Mesenchymal stem cell (in vitro differentiated cells and primary cell): ENCODE data around the gene MCRIP2.
A peak's percentile ranks its signal among the peaks of the same experiment; 100 is the strongest.

Experiments used
- DNase-seq: peaks from one replicate; pipeline ENCODE4 v3.0.0-alpha.2; 2013
- H2AFZ ChIP-seq: one replicate; pipeline ENCODE4 v1.6.1; 2013; ENCODE audit warnings: low read depth, mild to moderate bottlenecking, control low read depth, inconsistent platforms, low read length, moderate library complexity
- H2AK5ac ChIP-seq: 2 replicates; pipeline ENCODE4 v1.6.1; 2013; ENCODE audit warnings: low read length, moderate library complexity, mild to moderate bottlenecking, inconsistent platforms; ENCODE audit not compliant: severe bottlenecking
- H2BK120ac ChIP-seq: one replicate; pipeline ENCODE4 v1.6.1; 2013; ENCODE audit warnings: low read depth, mild to moderate bottlenecking, inconsistent platforms, low read length, moderate library complexity
- H2BK12ac ChIP-seq, 2 experiments: one replicate each; pipeline ENCODE4 v1.6.1; 2013; ENCODE audit warnings: inconsistent platforms in 2 of 2, low read length in 2 of 2, mild to moderate bottlenecking in 2 of 2, moderate library complexity in 2 of 2, control low read depth in 1 of 2
- H2BK15ac ChIP-seq: one replicate; pipeline ENCODE4 v1.6.1; 2013; ENCODE audit warnings: mild to moderate bottlenecking, low read depth, inconsistent platforms; ENCODE audit not compliant: poor library complexity, severe bottlenecking
- H2BK5ac ChIP-seq: 2 replicates; pipeline ENCODE4 v1.6.1; 2013; ENCODE audit warnings: low read depth, mild to moderate bottlenecking, low read length, control low read depth, inconsistent platforms; ENCODE audit not compliant: poor library complexity, severe bottlenecking
- H3K14ac ChIP-seq, 2 experiments: one replicate each; pipeline ENCODE4 v1.6.1; 2013; ENCODE audit warnings: inconsistent platforms in 2 of 2, low read length in 2 of 2, control low read depth in 1 of 2, mild to moderate bottlenecking in 1 of 2, moderate library complexity in 1 of 2
- H3K18ac ChIP-seq, 2 experiments: one replicate each; pipeline ENCODE4 v1.6.1; 2013; ENCODE audit warnings: inconsistent platforms in 2 of 2, low read length in 2 of 2, control low read depth in 1 of 2, low read depth in 1 of 2, mild to moderate bottlenecking in 1 of 2
- H3K23ac ChIP-seq, 2 experiments: one replicate each; pipeline ENCODE4 v1.6.1; 2013; ENCODE audit warnings: inconsistent platforms in 2 of 2, low read length in 2 of 2, mild to moderate bottlenecking in 2 of 2, moderate library complexity in 2 of 2, control low read depth in 1 of 2
- H3K27ac ChIP-seq: 2 replicates; pipeline ENCODE4 v1.5.1; 2013; ENCODE audit warnings: mild to moderate bottlenecking, moderate library complexity, low read length, control low read depth, inconsistent platforms; ENCODE audit not compliant: poor library complexity, severe bottlenecking
- H3K27me3 ChIP-seq, 2 experiments: 2 replicates each; pipeline versions ENCODE4 v1.6.1 to v1.7.0; 2013; ENCODE audit warnings: low read length in 2 of 2, mild to moderate bottlenecking in 2 of 2, moderate library complexity in 2 of 2, control low read depth in 1 of 2, inconsistent platforms in 1 of 2; ENCODE audit not compliant: control insufficient read depth in 1 of 2, insufficient read depth in 1 of 2
- H3K36me3 ChIP-seq, 2 experiments: 2 replicates each; pipeline versions ENCODE4 v1.6.1 to v1.7.0; 2013; ENCODE audit warnings: low read length in 2 of 2, control low read depth in 1 of 2, inconsistent platforms in 1 of 2, low read depth in 1 of 2, mild to moderate bottlenecking in 1 of 2; ENCODE audit not compliant: insufficient read depth in 2 of 2, control insufficient read depth in 1 of 2
- H3K4ac ChIP-seq, 2 experiments: one replicate each; pipeline ENCODE4 v1.6.1; 2013; ENCODE audit warnings: inconsistent platforms in 2 of 2, low read length in 2 of 2, mild to moderate bottlenecking in 2 of 2, moderate library complexity in 2 of 2, control low read depth in 1 of 2, low read depth in 1 of 2
- H3K4me1 ChIP-seq: 2 replicates; pipeline ENCODE4 v1.6.1; 2013; ENCODE audit warnings: low read depth, low read length, control low read depth; ENCODE audit not compliant: control insufficient read depth, insufficient read depth
- H3K4me2 ChIP-seq: 2 replicates; pipeline ENCODE4 v1.6.1; 2013; ENCODE audit warnings: low read length, mild to moderate bottlenecking, inconsistent platforms; ENCODE audit not compliant: poor library complexity, severe bottlenecking
- H3K4me3 ChIP-seq, 2 experiments: 2 replicates each; pipeline versions ENCODE4 v1.5.1 to v1.7.0; 2013; ENCODE audit warnings: low read length in 2 of 2, mild to moderate bottlenecking in 2 of 2, control low read depth in 1 of 2, low read depth in 1 of 2; ENCODE audit not compliant: insufficient read depth in 1 of 2
- H3K79me1 ChIP-seq: replicated peaks from 2 replicates; pipeline ENCODE4 v1.6.1; 2013; ENCODE audit warnings: mild to moderate bottlenecking, control low read depth, low read length, inconsistent platforms; ENCODE audit not compliant: poor library complexity, severe bottlenecking
- H3K9ac ChIP-seq: 2 replicates; pipeline ENCODE4 v1.7.0; 2013; ENCODE audit warnings: mild to moderate bottlenecking, low read length, moderate library complexity
- H3K9me3 ChIP-seq: 2 replicates; pipeline ENCODE4 v1.7.0; 2013; ENCODE audit warnings: mild to moderate bottlenecking, low read length; ENCODE audit not compliant: control insufficient read depth
- H4K8ac ChIP-seq: one replicate; pipeline ENCODE4 v1.6.1; 2013; ENCODE audit warnings: inconsistent platforms, mild to moderate bottlenecking, low read length, moderate library complexity
- H4K91ac ChIP-seq: one replicate; pipeline ENCODE4 v1.6.1; 2013; ENCODE audit warnings: mild to moderate bottlenecking, low read length, inconsistent platforms
- WGBS: methylation state at CpG from one replicate; pipeline ENCODE4 v1.1.7; 2013; ENCODE audit warnings: mixed read lengths; 5-methylcytosine and 5-hydroxymethylcytosine counted together

The MCRIP2 gene

DNA sequence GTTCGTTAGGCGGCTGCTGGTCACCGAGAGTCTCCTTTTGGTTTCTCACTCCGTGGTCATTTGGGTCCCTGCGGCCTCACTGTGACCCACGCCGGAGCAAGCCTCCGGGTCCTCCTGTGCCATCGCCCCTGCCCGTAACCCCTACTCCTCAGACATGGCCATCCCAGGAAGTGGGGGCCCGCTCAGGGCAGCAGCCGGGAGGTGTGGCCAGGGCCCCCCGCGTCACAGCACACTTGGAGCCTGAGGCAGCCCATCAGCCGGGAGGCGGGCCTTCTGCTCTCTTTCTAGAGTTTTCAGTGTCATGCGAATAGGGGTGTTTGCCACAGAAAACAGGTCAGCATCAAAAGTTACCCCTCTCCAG, 18.7 kb upstream of the MCRIP2 start:
- no peak overlapping the region for H3K4me3 ChIP-seq
- peak overlapping the region in 1 of 2 experiments; percentile 44 for H2BK12ac ChIP-seq
- no peak overlapping the region for H3K27ac ChIP-seq
- H3K27me3 ChIP-seq = no peaks in the 10 kb centered on the region
- H3K4me2 ChIP-seq = no peak overlapping the region
- H4K8ac ChIP-seq = peak overlapping the region; percentile 70
- H3K4ac ChIP-seq = no peak overlapping the region
- H3K9ac ChIP-seq = peak overlapping the region; percentile 71
- peak overlapping the region in 1 of 2 experiments; percentile 49 for H3K18ac ChIP-seq
- H4K91ac ChIP-seq = no peak overlapping the region
- peak overlapping the region; percentile 55 for H2BK15ac ChIP-seq
- no peak overlapping the region for H2AK5ac ChIP-seq
- H2AFZ ChIP-seq = no peak overlapping the region
- no peak overlapping the region for H3K14ac ChIP-seq
- H3K23ac ChIP-seq = no peak overlapping the region
- H2BK5ac ChIP-seq = no peak overlapping the region
- peaks cover 34% of the 10 kb centered on the region for H3K79me1 ChIP-seq
- DNase-seq = no peak
- no peaks in the 10 kb centered on the region for H3K9me3 ChIP-seq
- peaks cover 0 to 41% of the 10 kb centered on the region in 2 experiments for H3K36me3 ChIP-seq
- H3K4me1 ChIP-seq = peaks cover 35% of the 10 kb centered on the region
- WGBS = 87% methylated on average over 14 of the region's 17 CpGs
- no peak overlapping the region for H2BK120ac ChIP-seq

DNA sequence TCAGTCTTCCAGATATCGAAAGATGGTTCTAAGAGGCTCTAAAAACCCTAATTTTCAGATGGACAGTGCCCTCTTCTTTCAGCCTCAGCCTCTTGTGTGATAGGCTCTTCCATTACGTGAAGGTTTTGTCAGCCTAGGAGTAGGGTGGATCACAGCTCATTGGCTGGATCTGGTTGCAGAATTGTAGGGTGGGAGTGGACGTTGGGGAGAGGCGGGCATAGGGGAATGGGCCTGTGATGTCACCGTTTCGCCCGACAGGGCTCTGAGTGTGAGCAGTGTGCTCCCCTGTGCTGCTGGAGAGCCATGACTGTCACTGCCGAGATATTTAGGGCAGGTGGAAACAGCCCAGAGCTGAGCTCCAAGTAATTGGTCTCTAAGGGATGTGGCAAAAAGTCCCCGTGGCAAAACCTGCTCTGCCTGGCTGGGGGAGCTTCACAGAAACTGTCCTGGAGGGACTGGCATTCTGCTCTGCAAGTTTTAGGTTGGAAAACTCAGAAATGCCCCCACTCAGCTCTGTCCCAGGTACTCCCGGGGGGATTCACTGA, 17.0 kb upstream of the MCRIP2 start:
- H2BK5ac ChIP-seq = no peak overlapping the region
- no peak overlapping the region for H3K4me2 ChIP-seq
- no peak overlapping the region for H4K8ac ChIP-seq
- H2BK12ac ChIP-seq = no peak overlapping the region
- H3K9ac ChIP-seq = no peak overlapping the region
- no peaks in the 10 kb centered on the region for H3K27me3 ChIP-seq
- WGBS = 84% methylated on average over 10 of the region's 10 CpGs
- no peak overlapping the region for H4K91ac ChIP-seq
- H3K27ac ChIP-seq = no peak overlapping the region
- H2BK120ac ChIP-seq = no peak overlapping the region
- no peak for DNase-seq
- H2BK15ac ChIP-seq = no peak overlapping the region
- H3K79me1 ChIP-seq = peaks cover 29% of the 10 kb centered on the region
- no peak overlapping the region for H3K23ac ChIP-seq
- peaks cover 4 to 52% of the 10 kb centered on the region in 2 experiments for H3K36me3 ChIP-seq
- no peak overlapping the region for H2AFZ ChIP-seq
- H2AK5ac ChIP-seq = no peak overlapping the region
- H3K9me3 ChIP-seq = no peaks in the 10 kb centered on the region
- no peak overlapping the region for H3K4ac ChIP-seq
- no peak overlapping the region for H3K14ac ChIP-seq
- no peak overlapping the region for H3K18ac ChIP-seq
- H3K4me1 ChIP-seq = peaks cover 43% of the 10 kb centered on the region
- no peak overlapping the region for H3K4me3 ChIP-seq

DNA sequence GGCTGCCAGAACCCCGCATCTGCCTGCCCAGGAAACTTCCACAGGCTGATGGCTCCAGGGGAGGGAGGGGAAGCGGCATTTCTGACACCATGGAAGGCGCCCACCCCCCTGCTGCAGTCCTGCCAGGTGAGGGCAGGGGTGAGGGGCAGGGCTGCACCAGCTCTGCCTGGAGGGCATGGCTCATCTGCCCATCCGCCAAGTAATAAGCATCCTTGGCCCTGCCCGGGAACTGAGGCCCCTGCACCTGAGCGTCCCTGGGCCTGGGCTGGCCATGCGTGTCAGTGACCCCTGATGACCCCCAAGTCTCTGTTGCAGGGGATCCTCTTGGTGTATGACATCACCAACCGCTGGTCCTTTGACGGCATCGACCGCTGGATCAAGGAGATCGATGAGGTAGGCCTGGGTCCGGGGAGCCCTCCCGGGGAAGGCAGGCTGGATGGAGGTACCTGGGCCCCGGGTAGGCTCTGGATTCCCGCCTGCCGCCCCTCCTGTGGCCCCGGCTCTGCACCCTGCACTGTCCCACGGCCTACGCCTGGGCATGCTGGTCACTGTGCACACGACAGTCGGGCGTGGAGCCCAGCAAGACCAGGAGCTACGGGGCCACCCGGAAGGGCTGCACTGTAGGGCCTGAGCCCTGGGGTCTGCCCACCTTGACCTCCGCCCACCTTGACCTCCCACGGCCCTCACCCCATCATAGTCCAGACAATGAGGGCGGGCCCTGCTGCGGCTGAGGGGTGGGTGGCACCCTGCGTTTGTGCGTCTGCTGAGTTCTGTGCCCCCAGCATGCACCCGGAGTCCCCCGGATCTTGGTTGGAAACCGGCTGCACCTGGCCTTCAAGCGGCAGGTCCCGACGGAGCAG, 16.3 kb upstream of the MCRIP2 start:
- H4K91ac ChIP-seq = peak overlapping the region; percentile 28
- H3K27ac ChIP-seq = no peak overlapping the region
- H3K9me3 ChIP-seq = no peaks in the 10 kb centered on the region

DNA sequence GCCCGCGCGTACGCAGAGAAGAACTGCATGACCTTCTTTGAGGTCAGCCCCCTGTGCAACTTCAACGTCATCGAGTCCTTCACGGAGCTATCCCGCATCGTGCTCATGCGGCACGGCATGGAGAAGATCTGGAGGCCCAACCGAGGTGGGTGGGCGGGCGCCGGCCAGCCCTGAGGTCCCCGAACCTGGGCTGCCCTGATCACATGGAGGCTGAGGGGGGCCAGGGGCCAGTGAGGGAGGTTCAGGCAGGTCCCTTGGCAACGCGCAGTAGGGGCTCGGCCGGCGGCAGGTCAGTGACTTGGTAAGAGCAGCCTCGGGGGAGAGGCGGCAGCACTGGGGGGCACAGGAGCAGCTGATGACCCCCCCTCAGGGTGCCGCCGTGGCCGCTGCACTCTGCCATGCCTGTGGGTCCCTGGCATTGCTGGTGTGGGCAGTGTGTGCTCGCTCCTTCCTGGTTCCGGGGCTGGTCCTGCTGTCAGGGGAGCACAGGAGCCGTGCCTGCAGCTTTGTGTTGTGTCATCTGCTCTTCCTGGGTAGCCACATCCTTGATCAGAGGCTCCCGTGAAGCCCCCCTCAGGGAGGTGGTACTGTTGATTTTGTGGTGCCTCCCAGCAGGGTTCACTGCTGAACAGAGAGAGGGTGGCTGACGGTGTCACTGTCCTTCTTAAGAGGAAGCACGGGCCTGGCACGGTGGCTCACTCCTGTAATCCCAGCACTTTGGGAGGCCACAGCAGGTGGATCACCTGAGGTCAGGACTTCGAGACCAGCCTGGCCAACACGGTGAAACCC, 15.5 kb upstream of the MCRIP2 start:
- no peak for DNase-seq
- H4K8ac ChIP-seq = no peak overlapping the region
- peak overlapping the region; percentile 54 for H2BK120ac ChIP-seq
- no peak overlapping the region for H3K4me2 ChIP-seq
- WGBS = 96% methylated on average over 35 of the region's 35 CpGs
- H3K27ac ChIP-seq = no peak overlapping the region
- peak overlapping the region; percentile 26 for H2BK15ac ChIP-seq
- H2AK5ac ChIP-seq = peak overlapping the region; percentile 59
- H3K9me3 ChIP-seq = no peaks in the 10 kb centered on the region
- no peak overlapping the region for H3K23ac ChIP-seq
- no peak overlapping the region for H3K4me3 ChIP-seq
- peaks cover 23% of the 10 kb centered on the region for H3K79me1 ChIP-seq
- peaks cover 4 to 50% of the 10 kb centered on the region in 2 experiments for H3K36me3 ChIP-seq
- peak overlapping the region in 1 of 2 experiments; percentile 61 for H3K14ac ChIP-seq
- peak overlapping the region in 1 of 2 experiments; percentile 88 for H3K18ac ChIP-seq
- peak overlapping the region; percentile 78 for H4K91ac ChIP-seq
- no peak overlapping the region for H2AFZ ChIP-seq
- H2BK12ac ChIP-seq = peak overlapping the region in 1 of 2 experiments; percentile 82
- peak overlapping the region in 1 of 2 experiments; percentile 17 for H3K4ac ChIP-seq
- H3K9ac ChIP-seq = peak overlapping the region; percentile 47
- peaks cover 56% of the 10 kb centered on the region for H3K4me1 ChIP-seq
- H2BK5ac ChIP-seq = no peak overlapping the region
- no peaks in the 10 kb centered on the region for H3K27me3 ChIP-seq

More for the DNA sequence above, 16.3 kb upstream of the MCRIP2 start:
- H2AK5ac ChIP-seq = no peak overlapping the region
- no peaks in the 10 kb centered on the region for H3K27me3 ChIP-seq
- peak overlapping the region in 1 of 2 experiments; percentile 10 for H2BK12ac ChIP-seq
- peak overlapping the region; percentile 26 for H2BK15ac ChIP-seq
- H3K4me2 ChIP-seq = no peak overlapping the region
- H3K4me3 ChIP-seq = no peak overlapping the region
- DNase-seq = no peak
- H3K9ac ChIP-seq = no peak overlapping the region
- WGBS = 96% methylated on average over 37 of the region's 37 CpGs
- no peak overlapping the region for H3K4ac ChIP-seq
- H3K14ac ChIP-seq = no peak overlapping the region
- peaks cover 26% of the 10 kb centered on the region for H3K79me1 ChIP-seq
- H2BK5ac ChIP-seq = no peak overlapping the region
- no peak overlapping the region for H3K18ac ChIP-seq
- no peak overlapping the region for H3K23ac ChIP-seq
- no peak overlapping the region for H2AFZ ChIP-seq
- no peak overlapping the region for H4K8ac ChIP-seq
- H3K36me3 ChIP-seq = peaks cover 4 to 53% of the 10 kb centered on the region in 2 experiments
- H3K4me1 ChIP-seq = peaks cover 48% of the 10 kb centered on the region
- H2BK120ac ChIP-seq = no peak overlapping the region
